HG02885 (cell line): ENCODE results near the gene DGKI.
A peak's percentile ranks its signal among the peaks of the same experiment; 100 is the strongest.

Source experiments
- ATAC-seq: cut with Tn5 transposase; IDR thresholded peaks from one replicate; pipeline ENCODE4 v1.9.1; 2021; ENCODE audit warnings: mild to moderate bottlenecking; ENCODE audit not compliant: unreplicated experiment, poor library complexity

The DGKI gene

GRCh38 chr7:137625197-137625596 is 221.6 kb downstream of the DGKI start:
- ATAC-seq, result no peak

- no peak for ATAC-seq
Measured at GRCh38 chr7:137619181-137619580, 227.6 kb downstream of the DGKI start.

GRCh38 chr7:137618748-137619147 is 228.0 kb downstream of the DGKI start:
- ATAC-seq, result no peak

- no peak for ATAC-seq
Measured at GRCh38 chr7:137613006-137613525, 233.7 kb downstream of the DGKI start.

- ATAC-seq, result no peak
Measured at GRCh38 chr7:137611606-137612005, 235.2 kb downstream of the DGKI start.

GRCh38 chr7:137609500-137609899 is 237.3 kb downstream of the DGKI start:
- ATAC-seq, result no peak

- no peak for ATAC-seq
Measured at GRCh38 chr7:137606061-137606674, 240.6 kb downstream of the DGKI start.

- no peak for ATAC-seq
Measured at GRCh38 chr7:137603043-137603442, 243.7 kb downstream of the DGKI start.

GRCh38 chr7:137601642-137602041 is 245.1 kb downstream of the DGKI start:
- ATAC-seq, result no peak

- no peak for ATAC-seq
Measured at GRCh38 chr7:137597856-137598255, 248.9 kb downstream of the DGKI start.

GRCh38 chr7:137593115-137593711 is 253.6 kb downstream of the DGKI start:
- ATAC-seq, result no peak

- ATAC-seq, result peak; percentile 84
Measured at GRCh38 chr7:137592232-137592896, 254.4 kb downstream of the DGKI start.

GRCh38 chr7:137591421-137591837 is 255.3 kb downstream of the DGKI start:
- no peak for ATAC-seq

- no peak for ATAC-seq
Measured at GRCh38 chr7:137590756-137591305, 255.9 kb downstream of the DGKI start.

GRCh38 chr7:137590071-137590755 is 256.6 kb downstream of the DGKI start:
- ATAC-seq, result no peak

GRCh38 chr7:137587326-137587725 is 259.4 kb downstream of the DGKI start:
- no peak for ATAC-seq

- no peak for ATAC-seq
Measured at GRCh38 chr7:137585591-137585990, 261.2 kb downstream of the DGKI start.

- ATAC-seq, result no peak
Measured at GRCh38 chr7:137583172-137583571, 263.6 kb downstream of the DGKI start.

GRCh38 chr7:137579913-137580640 is 266.7 kb downstream of the DGKI start:
- ATAC-seq, result no peak

GRCh38 chr7:137578541-137578940 is 268.2 kb downstream of the DGKI start:
- ATAC-seq, result no peak
